Nucleus accumbens (tissue), 56 donors: Measurements from ENCODE around the gene GP1BB.
A peak's percentile ranks its signal among the peaks of the same experiment; 100 is the strongest.

Source experiments
- DNase-seq, 56 donors: peaks; one replicate each; lab custom pipeline; 2025; lab: John Stamatoyannopoulos, UW

The GP1BB gene

DNA sequence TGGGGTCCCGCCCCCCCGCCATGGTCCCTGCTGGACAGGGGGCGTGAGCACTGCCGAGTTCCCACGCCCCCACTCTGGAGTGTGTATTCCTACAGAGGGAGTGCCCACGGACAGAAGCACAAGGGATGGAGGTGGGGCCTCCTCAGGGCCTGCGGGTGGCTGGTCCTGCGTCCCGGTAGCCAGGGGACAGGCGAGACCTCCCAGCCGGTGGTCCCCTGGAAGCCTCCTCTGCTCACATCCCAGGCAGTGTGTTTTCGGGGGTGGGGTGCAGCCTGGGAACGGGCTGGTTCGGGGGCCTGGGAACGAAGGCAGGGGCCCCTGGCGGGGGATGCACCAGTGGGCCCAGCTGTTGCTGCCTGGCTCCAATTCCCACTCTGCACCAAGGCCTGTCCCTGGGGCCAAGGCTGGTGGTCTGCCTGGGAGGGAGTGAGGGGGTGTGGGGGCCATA, 16.1 kb downstream of the GP1BB start:
- no peak for DNase-seq

DNA sequence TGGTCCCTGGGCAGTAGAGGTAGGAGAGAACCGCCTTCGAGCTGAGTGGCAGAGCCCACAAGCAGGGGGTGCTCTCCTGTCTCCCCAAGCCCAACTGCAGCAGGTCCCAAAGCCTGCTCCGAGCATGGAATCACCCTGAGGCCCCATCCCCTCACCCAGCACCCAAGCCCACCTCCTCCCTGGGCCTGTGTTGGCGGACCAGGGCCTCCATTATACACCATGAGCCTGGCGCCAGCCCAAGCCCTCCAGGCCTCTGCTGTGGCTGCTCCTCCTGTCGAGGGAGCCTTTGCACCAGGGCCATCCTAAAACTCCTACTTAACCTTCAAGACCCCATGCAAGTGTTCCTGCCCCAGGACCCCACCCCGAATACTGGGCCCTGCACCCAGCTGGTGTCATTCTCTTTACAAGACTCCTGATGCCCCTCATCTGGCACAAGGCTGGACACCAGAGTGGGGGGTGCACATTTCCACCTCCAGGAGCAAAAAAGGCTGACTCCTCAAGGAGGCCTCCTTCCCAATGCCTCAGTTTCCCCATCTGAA, 16.6 kb downstream of the GP1BB start:
- DNase-seq: no peak

DNA sequence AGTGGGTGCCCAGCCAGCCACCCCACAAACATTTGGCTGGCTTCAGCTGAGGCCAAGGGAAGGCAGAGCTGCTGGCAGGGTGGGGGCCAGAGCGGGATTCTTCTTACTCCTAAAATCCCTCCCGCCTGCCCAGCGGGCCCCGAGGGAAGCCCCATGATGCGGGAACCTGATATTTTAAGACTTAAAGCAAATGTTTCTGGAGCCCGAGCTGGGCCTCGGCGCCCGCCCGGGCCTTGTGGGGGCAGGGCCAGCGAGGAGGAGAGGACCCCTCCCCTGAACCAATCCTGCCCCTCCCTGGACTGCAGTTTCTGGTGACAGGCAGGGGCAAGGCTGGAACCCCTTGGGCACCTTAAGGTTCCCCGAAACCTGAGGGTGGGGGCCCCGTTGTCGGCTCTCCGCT, 17.2 kb downstream of the GP1BB start:
- no peak for DNase-seq

DNA sequence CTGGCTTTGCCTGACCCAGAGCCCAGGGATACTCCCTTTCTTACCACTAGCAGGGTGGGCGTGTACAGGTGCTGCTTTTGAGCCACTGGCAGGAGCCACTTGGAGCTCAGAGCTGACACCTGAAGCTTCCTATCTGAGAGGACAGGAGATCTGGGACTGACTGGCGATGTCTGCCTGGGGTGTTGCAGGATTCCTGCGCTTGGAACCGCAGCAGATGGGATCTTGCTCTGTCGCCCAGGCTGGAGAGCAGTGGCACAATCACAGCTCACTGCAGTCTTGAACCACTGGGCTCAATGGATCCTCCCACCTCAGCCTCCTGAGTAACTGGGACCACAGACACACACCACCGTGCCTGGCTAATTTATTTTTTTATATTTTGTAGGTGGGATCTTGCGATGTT, 17.7 kb downstream of the GP1BB start:
- no peak for DNase-seq

DNA sequence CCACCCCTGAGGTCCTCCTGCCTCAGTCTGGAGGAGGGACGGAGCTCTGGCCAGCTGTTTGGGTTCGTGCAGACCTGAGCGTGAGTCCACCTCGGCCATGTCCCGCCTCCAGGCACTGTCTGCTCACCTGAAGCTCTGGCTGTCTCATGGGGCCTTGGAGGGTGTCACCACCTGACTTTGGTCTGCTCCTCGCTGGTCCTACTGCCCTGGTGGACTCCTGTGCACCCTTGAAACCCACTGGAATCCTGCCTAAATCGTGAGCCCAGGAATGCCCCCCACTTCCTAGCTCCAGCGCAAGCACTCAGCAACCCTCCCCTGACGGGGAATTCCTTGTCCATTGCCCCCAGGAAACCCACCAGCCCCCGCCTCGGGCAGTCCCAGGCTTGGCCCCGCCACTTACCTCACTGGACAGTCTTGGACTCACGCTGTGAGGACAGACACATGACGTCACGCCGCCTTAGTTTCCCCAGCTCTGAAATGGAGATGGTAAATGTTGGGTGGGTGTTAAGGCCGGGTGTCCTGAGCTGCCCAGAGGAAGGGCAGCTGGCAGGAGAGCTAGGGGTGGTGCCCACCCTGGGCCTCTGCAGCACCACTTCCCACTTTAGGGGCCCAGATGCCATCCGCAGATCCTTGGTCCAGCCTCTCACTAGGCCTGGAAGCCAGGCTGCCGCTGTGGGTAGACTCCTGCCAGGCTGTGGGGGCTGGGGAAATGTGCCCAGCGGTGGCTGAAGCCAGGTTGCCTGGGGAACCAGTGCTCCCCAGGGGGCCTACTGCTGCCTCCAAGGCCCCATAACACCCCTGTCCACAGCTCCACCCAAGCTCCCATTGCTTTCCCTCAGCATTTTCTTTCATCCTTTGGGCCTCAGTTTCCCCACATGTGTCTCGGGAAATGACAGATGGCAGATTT, 19.1 kb downstream of the GP1BB start:
- peak in 4 of 56 donors; percentile 8 to 46 (median 20) for DNase-seq

DNA sequence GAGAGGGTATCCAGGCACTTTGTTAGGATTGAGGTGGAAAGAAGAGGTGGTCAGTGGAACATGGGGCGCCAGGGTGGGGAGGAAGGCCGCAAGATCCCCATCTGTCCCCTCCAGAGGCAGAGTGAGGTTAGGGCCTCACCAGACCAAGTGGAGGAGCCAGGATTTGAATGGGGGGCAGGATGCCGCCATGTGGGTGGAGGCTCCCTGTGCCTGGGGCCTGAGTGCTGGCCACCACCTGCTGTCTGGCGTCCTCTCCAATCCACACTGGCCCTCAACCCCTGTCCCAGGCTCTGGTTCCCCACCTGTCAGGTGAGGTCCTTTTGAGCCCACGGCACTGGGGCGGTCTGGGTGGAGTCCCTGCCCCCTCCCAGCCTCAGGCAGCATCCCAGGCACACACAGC, 19.7 kb downstream of the GP1BB start:
- no peak for DNase-seq

DNA sequence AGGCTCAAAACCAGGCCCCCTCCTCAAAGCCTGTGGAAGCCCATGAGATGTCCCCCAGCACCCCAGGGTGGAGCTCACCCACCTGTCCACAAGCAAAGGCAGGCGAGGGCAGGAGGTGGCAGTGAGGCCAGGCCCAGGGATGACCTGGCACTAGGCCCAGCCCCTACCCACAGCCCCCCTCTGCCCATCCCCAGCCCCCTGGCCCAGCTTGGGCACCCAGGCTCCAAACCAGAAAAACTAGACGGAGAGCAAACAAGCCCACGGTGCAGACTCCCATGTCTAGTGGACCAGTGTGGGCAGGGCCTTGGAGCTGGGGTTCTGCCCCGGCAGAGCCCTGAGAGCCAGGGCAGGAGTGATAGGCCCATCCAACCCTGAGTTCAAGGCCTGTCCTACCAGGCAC, 20.3 kb downstream of the GP1BB start:
- DNase-seq: no peak

DNA sequence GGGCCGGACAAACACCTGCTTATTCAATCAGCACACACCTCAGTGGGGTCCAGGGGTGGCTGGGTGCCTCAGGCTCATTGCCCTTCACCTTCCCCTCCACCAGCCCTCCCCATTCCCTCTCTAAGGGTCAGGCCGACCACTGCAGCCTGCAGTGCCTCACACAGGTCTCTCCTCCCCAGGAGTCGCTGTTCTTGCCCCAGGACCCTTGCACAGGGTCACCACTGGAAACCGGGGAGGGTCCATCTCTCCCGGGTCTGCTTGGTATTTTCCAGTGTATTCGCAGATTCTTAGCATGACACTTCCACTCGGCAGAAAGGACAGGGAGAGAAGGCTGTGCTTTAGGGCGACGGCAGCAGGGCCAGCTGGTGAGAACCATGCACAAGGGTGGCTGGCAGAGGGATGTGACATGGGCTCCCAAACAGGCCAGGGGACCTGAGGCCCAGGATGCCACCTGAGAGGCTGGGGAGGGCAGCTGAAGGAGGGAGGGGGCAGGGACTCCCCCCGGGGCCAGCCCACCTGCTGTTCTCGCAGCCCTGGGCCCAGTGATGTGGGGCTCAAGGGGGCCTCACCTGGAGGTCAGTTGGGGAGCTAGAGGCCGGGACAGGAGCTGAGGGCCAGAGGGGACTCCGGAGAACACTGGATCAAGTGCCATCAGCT, 21.1 kb downstream of the GP1BB start:
- no peak for DNase-seq

DNA sequence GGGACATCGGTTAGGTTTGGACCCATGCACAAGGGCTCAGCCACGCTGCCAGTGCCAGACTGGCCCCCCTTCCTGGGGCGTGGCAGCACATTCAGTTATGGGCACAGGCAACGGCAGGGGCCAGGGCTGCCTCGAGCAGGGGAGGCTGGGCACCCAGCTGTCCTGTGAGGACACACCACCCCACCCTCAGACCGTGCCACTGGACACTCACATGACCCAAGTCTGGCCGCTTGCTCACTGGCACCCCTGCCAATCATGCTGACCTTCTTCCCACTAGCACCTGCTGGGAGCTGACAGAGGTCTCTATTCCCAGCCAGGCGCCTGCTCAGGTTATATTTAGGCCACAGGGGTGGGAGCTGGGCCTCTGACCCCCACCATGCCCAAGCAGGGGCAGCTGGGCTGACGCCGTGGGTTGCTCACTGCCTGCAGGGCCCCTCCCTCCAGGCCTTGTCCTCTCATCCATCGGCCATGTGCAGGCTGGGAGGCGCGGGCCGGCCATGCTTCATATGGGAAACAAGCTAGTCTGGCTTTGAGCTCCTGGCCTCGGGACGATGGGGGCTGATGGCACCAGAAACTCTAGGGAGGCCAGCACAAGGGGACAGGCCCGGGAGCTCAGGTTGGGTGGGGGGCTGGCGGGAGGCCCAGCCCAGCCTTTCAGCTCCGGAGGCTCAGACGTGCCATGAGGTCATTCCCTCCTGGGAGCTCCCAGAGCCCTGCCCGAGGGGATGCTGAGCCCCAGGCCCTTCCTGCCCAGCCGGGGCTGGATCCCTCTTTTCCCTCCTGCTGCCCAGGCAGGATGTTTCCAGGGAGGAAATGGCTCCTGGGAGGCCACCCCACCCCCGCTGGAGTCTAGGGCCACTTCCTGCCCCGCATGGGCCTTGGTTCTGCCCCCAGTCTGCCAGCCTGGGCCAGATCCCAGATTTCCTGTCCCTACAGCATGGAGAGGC, 22.1 kb downstream of the GP1BB start:
- no peak for DNase-seq

DNA sequence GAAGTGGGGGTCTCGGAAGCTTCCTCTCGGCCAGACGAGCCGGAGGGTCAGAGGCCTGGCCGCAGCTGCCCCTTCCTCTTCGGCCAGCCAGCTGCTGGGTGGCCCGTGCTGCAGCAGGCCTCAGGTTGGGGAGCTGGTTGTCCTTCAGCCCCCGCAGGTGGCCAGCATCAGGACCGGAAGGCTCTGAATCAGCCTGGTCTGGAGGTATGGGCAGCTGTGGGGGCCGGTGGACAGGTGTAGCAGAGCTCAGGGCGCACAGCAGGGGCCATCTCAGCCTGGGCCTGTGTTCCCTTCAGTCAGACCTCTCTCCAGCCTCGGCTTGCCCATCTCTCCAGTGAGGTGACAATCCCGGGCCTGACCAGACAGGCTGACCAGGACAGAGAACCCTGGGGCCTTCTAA, 23.4 kb downstream of the GP1BB start:
- DNase-seq: no peak

DNA sequence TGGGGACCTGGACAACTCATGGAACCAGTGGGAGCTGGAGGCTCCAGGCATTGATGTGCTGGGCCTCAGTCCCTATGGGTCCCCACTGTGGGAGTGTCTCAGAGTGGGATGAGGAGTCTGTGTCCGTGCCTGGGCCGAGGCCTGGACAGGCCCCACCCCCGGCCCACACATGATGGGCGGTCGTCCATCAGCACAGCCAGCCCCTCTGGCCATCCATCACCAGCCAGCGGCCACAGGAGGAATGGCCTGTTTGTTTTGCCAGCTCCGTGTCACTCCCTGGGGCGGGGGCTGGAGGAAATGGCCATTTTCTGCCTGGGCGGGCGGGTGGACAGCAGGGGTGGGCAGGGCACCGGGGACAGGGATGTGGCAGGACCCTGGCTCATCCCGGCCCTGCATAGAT, 24.2 kb downstream of the GP1BB start:
- no peak for DNase-seq

DNA sequence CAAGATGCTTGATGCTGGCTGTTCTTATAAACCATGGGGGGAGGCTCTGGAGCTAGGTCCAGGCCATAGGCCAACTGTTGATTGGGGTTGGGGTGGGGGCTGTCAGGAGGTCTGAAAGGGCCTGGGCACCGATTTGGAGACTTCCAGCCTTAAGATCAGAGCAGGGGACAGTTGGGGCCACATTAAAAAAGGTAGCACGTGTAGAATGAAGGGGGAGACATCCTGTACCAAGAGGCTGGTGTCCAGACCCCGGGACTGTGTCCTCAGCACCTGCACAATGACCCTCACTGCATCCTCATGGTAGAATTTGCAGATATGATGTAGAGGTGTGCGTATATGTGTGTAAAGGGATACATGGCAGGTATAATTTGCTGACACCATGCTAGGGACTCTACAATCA, 24.8 kb downstream of the GP1BB start:
- no peak for DNase-seq

DNA sequence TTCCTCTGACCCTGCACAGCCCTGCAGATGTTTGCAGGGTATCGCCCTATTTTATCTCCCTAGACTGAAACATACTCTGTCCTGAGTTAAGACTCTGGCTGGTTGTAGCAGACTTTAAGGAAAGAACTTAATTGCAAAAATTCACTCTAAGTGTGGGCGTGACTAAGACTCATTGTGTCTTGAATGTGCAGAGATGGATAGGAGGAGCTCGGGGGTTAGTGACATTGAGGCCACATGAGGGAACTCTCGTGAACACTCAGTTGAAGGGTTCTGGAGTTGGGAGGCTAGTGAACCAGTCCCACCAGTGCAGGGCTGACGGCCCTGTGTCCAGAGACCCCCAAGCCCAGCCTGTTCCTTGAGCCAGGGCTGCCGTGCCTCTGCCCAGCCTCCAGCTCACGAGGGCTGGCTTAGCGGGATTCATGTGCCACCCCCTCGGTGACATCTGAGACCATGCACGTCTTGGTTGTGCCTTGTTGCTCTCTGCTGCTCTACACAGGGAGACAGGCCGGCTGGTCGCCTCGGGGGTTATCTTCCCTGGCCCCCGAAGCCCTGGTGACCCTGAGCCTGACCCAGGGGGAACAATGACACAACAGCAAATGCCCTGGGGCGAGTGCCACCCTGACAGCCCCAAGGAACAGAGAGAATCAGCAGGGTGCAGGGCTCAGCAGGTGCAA, 25.8 kb downstream of the GP1BB start:
- no peak for DNase-seq

DNA sequence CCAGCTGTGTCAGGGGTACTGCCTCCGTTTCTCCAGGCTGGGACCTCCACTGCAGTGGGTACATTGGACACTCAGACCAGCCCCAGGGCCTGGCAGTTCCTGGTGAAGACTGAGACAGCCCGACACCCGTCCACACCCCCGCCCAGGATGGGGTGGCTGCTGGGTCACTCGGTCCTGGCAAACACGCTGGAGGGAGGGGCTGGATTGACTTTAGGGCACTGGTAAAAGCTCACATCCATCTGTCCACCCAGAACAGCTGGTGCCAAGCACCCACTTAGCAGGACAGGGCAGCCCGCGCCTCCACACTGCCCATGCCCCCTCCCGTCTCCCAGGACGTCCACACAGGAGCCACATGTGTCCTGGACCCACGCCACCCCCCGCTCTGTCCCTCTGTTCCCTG, 26.5 kb downstream of the GP1BB start:
- DNase-seq: no peak

DNA sequence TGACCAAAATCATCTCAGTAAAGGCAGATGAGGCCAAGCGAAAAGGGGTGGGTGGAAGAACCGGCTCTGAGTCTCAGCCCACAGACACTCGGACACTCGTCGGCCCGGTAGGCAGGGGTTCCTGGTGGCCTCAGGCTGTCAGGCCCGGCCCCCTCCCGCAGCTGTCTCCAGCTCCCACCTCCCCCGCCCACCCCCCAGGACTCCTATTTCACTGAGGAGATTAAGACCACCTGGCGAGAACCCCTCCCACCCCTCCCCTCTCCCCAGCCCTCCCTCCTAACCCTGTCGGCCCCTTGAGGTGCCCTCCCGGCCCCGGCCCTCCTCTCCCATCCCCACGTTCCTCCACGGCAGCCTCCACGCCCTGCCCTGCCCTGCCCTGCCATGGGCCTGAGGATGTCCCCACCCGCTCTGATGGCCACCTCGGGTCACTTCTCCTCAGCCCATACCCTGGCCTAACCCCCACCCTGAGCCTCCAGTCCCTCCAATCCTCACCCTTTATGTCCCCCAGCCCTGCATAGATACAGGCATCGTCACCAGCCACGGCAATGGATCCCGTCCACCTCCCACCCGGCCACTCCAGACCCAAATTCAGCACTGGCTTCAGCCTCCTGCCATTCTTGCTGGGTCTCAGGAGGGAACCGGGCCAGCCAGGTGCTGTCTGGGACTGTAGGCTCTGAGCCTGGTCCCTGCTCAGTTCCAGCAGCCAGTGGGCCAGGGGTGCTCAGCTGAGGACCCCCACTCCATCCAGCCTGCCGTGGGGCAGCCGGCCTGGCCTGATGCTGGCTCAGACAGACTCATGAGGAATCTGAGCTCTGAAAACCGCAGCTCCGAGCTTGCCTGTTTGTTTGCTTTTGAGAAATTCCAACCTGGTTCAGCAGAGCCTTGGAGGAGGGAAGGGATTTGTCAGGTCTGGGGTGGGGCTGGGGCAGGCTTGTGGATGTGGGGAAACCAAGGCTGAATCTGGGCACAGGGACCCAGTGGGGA, 27.5 kb downstream of the GP1BB start:
- no peak for DNase-seq

DNA sequence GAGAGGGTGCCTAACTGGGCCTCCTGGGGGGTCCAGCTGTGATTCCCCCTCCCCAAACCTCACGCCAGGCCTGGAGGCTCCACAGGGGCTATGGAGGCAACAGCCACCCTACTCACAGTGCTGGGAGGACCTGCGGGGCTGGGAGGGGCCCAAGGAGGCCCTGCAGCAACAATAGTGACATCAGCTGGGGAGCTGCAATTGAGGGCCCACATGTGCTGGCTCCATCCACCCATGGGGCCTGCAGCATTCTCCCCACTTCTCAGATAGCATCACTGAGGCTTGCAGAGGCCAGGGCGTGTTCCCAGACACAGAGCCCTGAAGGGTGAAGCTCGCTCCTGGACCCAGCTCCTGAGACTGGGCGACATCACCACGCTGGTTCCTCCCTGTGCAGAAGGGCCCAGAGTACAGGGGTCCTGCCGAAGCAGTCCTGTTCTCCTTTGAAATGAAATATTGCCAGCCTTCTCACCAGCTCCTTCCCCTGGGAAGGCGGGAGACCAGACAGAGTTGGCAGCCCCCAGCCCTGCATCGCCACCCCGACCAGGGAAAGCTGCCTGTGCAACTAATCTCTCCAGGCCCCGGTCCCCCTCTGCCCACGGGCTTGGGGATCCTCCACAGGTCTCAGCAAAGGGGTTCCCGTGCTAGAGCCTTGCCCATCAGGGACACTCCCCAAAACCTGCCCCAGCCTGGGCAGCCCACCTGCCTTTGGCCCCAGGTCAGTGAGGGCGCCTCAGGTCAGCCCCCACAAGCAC, 28.3 kb downstream of the GP1BB start:
- no peak for DNase-seq

DNA sequence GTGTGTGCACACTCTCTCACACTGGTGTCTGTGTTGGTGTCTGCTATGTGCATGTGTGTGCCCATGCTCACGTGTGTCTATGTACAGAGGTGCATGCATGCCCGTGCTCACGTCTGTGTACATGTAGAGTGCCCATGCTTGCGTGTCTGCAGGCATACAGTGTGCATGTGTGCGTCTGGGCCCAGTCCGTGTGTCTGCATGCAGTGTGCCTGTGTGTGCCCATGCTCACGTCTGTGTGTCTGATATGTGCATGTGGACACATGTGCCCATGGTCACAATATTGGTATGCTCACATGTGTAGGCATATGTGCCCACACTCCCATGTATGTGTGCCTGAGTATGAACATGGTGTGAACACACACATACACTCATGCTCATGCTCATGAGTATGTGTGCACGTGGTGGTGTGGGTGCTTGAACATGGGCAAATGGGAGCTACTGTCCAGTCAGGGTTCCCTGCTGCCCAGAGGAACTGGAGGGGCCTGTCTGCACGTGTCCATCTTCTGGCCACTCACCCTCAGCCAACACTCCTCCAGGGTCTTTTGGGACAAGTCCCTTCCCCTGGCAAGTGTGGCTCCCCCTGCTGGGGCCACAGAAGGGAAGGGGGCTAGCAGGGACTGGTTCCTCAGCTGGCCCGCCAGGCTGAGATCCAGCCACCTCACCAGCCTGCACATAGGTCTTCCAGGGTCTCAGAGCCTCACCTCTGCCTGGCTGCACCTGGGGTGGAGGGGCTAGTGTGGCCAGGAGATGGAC, 29.9 kb downstream of the GP1BB start:
- DNase-seq: no peak
